Activated CD4-positive, alpha-beta memory T cell treated with anti-CD3 and anti-CD28 coated beads for 36 hours (primary cell): ENCODE results near the gene GRM7. TPM values are rescaled to one million over a fixed set of nuclear protein-coding genes. Genes with fewer than 3 reads are reported as not detected.

Experiments
- CTCF ChIA-PET: fragments of 350-600 bp; sonication (Branson Sonifier 250); formaldehyde crosslinking; loops from one replicate; lab custom pipeline; 2021; ENCODE audit warnings: antibody characterized with exemption, inconsistent platforms; lab: Charles Lee
- POLR2A ChIA-PET: fragments of 350-600 bp; sonication (Branson Sonifier 250); formaldehyde crosslinking; loops from one replicate; lab custom pipeline; 2021; ENCODE audit warnings: antibody characterized with exemption; lab: Charles Lee
- DNase-seq: peaks from one replicate; pipeline ENCODE4 v3.0.0-alpha.2; 2020
- H3K27ac Mint-ChIP-seq: one replicate; pipeline ENCODE4 v1.8.0; 2021; ENCODE audit warnings: mixed read lengths
- H3K27me3 Mint-ChIP-seq: one replicate; pipeline ENCODE4 v1.8.0; 2021; ENCODE audit warnings: mixed read lengths
- H3K36me3 Mint-ChIP-seq: one replicate; pipeline ENCODE4 v1.8.0; 2021; ENCODE audit warnings: mixed read lengths
- H3K4me1 Mint-ChIP-seq: one replicate; pipeline ENCODE4 v1.8.0; 2021; ENCODE audit warnings: low read depth, mixed read lengths
- H3K4me3 Mint-ChIP-seq: one replicate; pipeline ENCODE4 v1.8.0; 2021; ENCODE audit warnings: mild to moderate bottlenecking, mixed read lengths
- H3K9me3 Mint-ChIP-seq: one replicate; pipeline ENCODE4 v1.8.0; 2021; ENCODE audit warnings: mixed read lengths
- intact Hi-C: fragments of 100-400 bp; cut with micrococcal nuclease; formaldehyde crosslinking; loops from one replicate; pipeline ENCODE4 v1.15.1; 2023
- total RNA-seq, 2 experiments: library from RNA; stranded (reverse); gene quantifications; one replicate each; pipeline ENCODE4 v1.2.3, GENCODE V29; 2021

Gene GRM7
- total RNA-seq, 2 experiments from 2014 or later: not detected

DNA sequence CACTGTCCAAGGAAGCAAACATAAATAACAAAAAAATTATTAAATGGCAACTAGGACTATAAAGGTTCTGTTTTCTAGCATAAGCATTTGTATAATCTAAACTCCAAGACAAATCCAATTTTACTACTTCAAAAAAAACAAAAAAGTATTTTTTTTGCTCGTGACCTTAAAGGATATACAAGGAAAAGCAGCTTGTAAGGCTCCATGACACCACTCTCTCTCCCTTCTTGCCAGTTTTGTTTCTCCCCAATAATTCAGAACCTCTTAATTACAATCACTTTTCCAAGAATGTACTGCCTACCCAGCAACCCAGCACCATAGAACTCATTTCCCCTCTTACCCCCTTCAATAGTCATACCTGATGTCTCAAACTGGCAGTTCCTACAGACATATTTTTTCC lies 496.2 kb downstream of the GRM7 start:
- Mint-ChIP-seq H3K27me3 (no peaks in the 10 kb centered on the region), H3K36me3 (no peaks in the 10 kb centered on the region), H3K4me1 (no peaks in the 10 kb centered on the region), H3K9me3 (no peaks in the 10 kb centered on the region), H3K4me3 (no peak overlapping the region), H3K27ac (no peak overlapping the region)
- intact Hi-C loops: no loop called here
- DNase-seq: no peak
- CTCF ChIA-PET: no interaction called here
- POLR2A ChIA-PET: no interaction called here

DNA sequence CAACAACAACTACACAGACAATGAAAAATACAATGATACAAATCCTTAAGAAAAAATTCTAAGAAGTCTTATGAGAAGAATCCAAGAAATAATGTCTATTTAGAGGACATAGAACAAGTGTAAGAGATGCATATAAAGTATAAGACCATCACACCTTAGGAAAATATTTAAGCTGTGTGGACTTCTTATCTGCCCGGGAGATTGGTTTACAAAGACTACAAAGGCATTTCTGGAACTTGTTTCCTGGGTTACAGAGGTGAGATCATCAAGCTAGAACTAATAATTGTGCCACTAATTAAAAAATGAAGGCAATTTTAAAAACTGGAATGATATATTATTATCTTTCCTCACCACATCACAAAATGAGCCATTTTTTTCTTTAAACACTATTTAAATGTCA lies 507.1 kb downstream of the GRM7 start:
- H3K27ac Mint-ChIP-seq: no peak overlapping the region
- no peaks in the 10 kb centered on the region for H3K27me3 Mint-ChIP-seq
- no peaks in the 10 kb centered on the region for H3K9me3 Mint-ChIP-seq
- H3K4me3 Mint-ChIP-seq: no peak overlapping the region
- no peaks in the 10 kb centered on the region for H3K36me3 Mint-ChIP-seq
- no peak for DNase-seq
- POLR2A ChIA-PET: no interaction called here
- CTCF ChIA-PET: no interaction called here
- intact Hi-C loops: no loop called here
- no peaks in the 10 kb centered on the region for H3K4me1 Mint-ChIP-seq

DNA sequence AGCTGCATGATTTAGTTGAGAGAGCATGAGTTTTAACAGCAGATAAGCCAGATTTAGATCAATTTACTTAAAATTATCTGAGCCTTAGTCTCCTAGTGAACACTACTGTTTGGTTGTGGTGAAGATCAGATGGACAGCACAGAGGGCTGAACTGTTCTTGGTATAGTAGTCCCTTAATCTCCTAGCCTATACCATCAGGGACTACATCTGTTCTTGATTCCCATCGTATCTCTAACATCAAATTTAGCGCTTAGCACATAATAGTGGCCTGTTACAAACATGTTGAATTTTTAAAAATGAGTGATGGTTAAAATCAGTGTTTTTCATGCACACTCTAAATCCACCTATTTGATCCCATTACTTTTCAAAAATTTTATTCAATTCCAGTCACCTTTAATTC lies 507.7 kb downstream of the GRM7 start:
- Mint-ChIP-seq H3K36me3 (no peaks in the 10 kb centered on the region), H3K27ac (no peak overlapping the region), H3K27me3 (no peaks in the 10 kb centered on the region), H3K9me3 (no peaks in the 10 kb centered on the region), H3K4me1 (no peaks in the 10 kb centered on the region), H3K4me3 (no peak overlapping the region)
- ChIA-PET CTCF (no interaction called here), POLR2A (no interaction called here)
- DNase-seq: no peak
- intact Hi-C loops: no loop called here

DNA sequence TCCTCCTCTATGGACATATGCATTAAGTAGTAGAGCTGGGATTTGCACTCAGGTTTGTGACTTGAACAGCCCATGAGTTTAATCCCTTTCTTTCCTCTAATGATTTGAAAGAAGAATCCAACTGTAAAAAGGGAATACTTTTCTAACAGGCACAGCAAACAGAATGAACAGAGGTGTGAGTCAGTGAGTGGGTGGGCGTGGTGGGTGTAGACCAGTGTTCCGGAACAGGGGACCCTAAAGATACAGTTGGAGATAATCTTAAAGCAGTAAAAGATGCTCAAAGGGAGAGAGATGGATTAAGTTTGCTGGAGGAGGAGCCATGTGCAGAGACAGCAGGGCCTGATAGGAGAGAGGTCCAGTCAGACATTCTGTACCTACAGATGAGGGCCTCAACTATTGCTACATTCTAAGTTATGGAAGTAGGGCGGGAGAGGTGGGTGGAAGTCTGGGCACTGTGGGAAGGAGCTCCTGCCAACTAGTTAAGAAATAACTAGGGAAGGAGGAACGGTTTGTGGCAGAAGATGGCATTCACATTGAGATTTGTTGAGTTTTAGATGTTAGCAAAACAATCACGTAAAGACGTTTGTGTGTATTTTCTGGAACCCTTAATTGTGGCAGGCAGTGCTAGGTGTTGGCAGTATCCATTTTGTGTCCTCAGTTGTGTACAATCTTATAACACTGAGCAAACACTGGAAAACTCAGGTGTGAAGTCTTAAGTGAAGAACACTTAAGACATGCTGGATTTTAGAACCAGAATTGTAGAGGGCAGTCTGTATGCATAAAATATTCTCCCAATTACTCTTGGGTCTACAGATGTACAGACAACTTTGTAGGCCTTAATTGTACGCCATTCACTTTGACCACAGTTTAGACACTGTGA lies 511.0 kb downstream of the GRM7 start:
- no peaks in the 10 kb centered on the region for H3K36me3 Mint-ChIP-seq

DNA sequence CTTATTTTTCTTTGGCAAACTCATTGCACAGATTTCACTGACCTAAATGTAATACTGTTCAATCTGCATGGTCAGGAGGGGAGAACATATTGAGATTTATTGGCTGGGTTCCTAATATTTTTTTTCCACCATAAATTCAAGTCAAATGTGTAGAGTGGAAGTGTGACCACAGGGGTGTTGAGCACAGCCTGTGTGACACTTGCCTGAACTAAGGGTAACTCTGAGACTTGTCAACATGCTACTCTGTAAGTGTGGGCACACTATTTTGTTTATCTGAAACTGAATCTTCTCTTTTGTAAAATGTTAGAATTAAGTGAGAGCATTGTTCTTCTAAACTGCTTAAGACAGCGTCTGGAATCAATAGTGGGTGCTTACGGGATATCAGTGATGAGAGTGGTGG lies 516.2 kb downstream of the GRM7 start:
- Mint-ChIP-seq H3K4me3 (no peak overlapping the region), H3K27ac (no peak overlapping the region), H3K4me1 (no peaks in the 10 kb centered on the region), H3K9me3 (no peaks in the 10 kb centered on the region), H3K36me3 (no peaks in the 10 kb centered on the region), H3K27me3 (no peaks in the 10 kb centered on the region)
- intact Hi-C loops: no loop called here
- ChIA-PET POLR2A (no interaction called here), CTCF (no interaction called here)
- no peak for DNase-seq

More for the DNA sequence above, 511.0 kb downstream of the GRM7 start:
- no peak overlapping the region for H3K27ac Mint-ChIP-seq
- intact Hi-C loops: no loop called here
- H3K4me1 Mint-ChIP-seq: no peaks in the 10 kb centered on the region
- no peaks in the 10 kb centered on the region for H3K27me3 Mint-ChIP-seq
- DNase-seq: no peak
- no peaks in the 10 kb centered on the region for H3K9me3 Mint-ChIP-seq
- H3K4me3 Mint-ChIP-seq: no peak overlapping the region
- ChIA-PET POLR2A (no interaction called here), CTCF (no interaction called here)

DNA sequence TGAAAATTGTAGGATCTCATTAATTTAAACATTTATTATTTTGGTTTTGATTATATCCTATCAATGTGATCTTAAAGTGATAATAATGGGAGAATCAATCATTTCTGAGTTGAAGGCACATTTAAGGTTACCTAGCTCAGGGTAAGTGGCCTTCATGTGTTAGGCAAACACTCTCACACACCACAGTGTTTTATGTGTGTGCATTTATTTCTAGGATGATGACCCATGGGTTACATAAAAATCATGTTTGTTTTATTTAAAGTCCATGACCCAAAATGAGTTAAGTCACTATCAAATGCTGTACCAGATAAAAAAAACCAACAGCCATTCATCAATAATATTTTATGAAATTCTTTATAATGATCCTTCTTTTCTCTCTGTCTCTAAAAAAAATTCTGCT lies 520.8 kb downstream of the GRM7 start:
- no peaks in the 10 kb centered on the region for H3K27me3 Mint-ChIP-seq
- H3K4me1 Mint-ChIP-seq: no peaks in the 10 kb centered on the region
- ChIA-PET POLR2A (no interaction called here), CTCF (interaction anchor here (0.7 kb wide), 1 partner anchor 236 kb away, joined by 3 read pairs; no protein-coding TSS in a partner anchor)
- H3K27ac Mint-ChIP-seq: no peak overlapping the region
- H3K9me3 Mint-ChIP-seq: no peaks in the 10 kb centered on the region
- H3K36me3 Mint-ChIP-seq: no peaks in the 10 kb centered on the region
- H3K4me3 Mint-ChIP-seq: no peak overlapping the region
- no peak for DNase-seq
- intact Hi-C loops: no loop called here

DNA sequence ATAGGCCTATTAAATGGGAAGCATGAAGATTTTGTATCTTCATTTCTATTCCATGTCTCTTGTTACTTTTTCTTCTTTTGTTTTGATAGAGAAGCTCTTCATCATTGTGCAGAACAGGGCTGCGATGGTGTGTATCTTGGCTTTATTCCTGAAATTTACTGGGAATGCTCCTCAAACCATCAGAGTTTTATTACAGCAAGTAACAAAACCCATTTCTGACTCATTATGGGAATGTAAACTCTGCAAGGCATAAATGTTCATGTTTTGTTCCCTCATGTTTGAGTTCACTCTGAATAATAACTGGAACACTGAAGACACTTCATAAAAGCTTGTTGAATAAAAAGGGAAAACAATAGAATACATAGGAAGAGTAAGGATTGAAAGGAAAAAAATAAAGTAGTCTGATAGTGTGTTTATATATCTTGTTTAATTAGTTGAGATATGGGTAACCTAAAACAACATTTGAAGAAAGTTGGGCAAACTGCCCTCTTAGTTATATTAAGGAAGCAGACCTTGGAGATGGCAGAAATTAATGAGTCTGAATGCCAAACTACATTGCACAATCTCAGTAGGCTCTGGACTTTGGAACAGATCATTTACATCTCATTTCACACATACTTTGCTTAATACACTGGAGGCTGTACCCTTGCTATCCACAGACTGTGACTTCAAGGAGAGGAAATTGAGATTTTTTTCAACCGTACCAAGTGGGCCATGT lies 521.5 kb downstream of the GRM7 start:
- Mint-ChIP-seq H3K4me3 (no peak overlapping the region), H3K27me3 (no peaks in the 10 kb centered on the region), H3K36me3 (no peaks in the 10 kb centered on the region), H3K4me1 (no peaks in the 10 kb centered on the region), H3K9me3 (no peaks in the 10 kb centered on the region), H3K27ac (no peak overlapping the region)
- no peak for DNase-seq
- CTCF ChIA-PET: no interaction called here
- POLR2A ChIA-PET: no interaction called here
- intact Hi-C loops: no loop called here

DNA sequence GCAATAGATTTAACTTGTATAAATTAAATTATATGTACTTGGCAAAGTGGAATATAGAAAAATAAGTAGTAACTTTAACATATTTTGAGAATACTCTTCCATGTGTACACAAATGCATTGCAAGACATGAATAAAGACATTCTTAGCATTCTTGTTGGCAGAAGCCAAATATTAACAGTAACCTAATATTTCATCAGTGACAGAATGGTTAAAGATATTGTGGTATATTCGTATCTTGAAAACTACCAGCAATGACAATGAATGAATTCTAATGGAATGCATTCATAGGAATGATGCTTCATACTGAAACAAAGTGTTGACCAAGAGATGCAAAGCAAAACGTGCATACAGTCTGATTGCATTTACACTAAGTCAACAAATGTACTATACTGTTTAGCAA lies 524.7 kb downstream of the GRM7 start:
- no peaks in the 10 kb centered on the region for H3K27me3 Mint-ChIP-seq
- intact Hi-C loops: no loop called here
- ChIA-PET CTCF (no interaction called here), POLR2A (no interaction called here)
- H3K4me1 Mint-ChIP-seq: no peaks in the 10 kb centered on the region
- no peak overlapping the region for H3K27ac Mint-ChIP-seq
- DNase-seq: no peak
- no peaks in the 10 kb centered on the region for H3K36me3 Mint-ChIP-seq
- no peak overlapping the region for H3K4me3 Mint-ChIP-seq
- no peaks in the 10 kb centered on the region for H3K9me3 Mint-ChIP-seq

DNA sequence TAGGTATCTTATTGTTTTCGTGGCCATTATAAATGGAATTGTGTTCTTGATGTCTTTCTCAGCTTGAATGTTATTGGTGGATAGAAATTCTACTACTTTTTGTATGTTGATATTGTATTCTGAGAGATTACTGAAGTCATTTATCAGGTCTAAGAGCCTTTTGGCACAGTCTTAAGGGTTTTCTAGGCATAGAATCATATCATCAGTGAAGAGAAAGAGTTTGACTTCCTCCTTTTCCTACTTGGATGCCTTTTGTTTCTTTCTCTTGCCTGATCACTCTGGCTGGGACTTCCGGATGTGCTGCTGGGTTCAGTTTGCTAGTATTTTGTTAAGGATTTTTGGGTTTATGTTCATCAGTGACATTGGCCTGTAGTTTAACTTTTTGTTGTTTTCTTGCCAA lies 527.1 kb downstream of the GRM7 start:
- CTCF ChIA-PET: no interaction called here
- H3K27ac Mint-ChIP-seq: no peak overlapping the region
- no peak for DNase-seq
- H3K36me3 Mint-ChIP-seq: no peaks in the 10 kb centered on the region
- H3K4me3 Mint-ChIP-seq: no peak overlapping the region
- POLR2A ChIA-PET: no interaction called here
- H3K9me3 Mint-ChIP-seq: no peaks in the 10 kb centered on the region
- H3K4me1 Mint-ChIP-seq: no peaks in the 10 kb centered on the region
- no peaks in the 10 kb centered on the region for H3K27me3 Mint-ChIP-seq
- intact Hi-C loops: no loop called here

DNA sequence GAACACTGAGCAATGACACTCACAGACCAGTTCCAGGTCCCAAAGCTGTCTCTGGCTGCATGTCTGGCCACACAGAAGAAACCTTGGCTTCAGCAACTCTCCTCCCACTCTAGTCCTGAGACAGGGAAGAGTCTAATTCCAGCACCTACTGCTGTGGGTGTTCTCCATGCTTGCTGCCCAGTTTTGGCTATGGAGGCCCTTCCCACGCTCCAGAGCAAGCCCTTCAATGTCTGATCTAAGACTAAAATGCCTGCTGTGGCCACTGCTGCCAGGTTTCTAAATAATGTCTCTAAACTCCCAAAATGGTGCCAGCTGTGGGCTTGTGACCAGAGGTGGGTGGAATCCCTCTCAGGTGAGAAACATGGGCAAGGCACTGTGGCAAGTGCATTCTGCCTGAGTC lies 531.3 kb downstream of the GRM7 start:
- H3K36me3 Mint-ChIP-seq: no peaks in the 10 kb centered on the region
- intact Hi-C loops: no loop called here
- no peaks in the 10 kb centered on the region for H3K27me3 Mint-ChIP-seq
- H3K27ac Mint-ChIP-seq: no peak overlapping the region
- DNase-seq: no peak
- CTCF ChIA-PET: interaction anchor here (0.8 to 1.0 kb wide), 2 partner anchors 218 to 907 kb away, joined by 3 read pairs; no protein-coding TSS in a partner anchor
- H3K4me3 Mint-ChIP-seq: no peak overlapping the region
- H3K9me3 Mint-ChIP-seq: no peaks in the 10 kb centered on the region
- no peaks in the 10 kb centered on the region for H3K4me1 Mint-ChIP-seq
- POLR2A ChIA-PET: no interaction called here

DNA sequence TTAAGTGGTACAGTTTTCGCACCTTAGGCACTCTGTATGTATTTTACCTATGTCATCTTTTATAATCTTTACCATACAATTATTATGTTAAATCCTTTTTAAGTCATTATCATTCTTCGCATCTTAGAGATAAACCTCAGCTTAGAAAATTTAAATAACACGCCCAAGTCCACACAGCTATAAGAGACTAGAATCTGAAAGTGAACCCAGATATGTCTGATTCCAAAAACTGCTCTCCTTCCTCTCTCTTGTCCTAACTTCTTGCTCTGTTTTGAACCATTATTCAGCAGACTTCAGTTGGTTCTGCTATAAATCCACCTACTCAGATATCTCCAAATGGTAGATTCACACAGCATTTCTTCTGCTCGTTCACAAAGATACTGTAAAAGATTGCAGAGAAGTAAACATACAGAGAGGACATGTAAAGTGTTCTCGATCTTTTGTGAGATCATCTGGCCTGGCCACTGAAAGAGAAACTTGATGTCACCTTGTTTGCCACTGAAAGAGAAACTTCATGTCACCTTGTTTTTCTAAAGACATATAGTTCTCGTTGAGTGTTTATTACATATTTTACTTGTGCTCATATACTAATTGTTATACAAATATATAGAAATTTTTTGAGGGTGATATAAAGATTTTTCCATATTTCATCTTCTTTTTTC lies 533.2 kb downstream of the GRM7 start:
- no peak overlapping the region for H3K27ac Mint-ChIP-seq
- no peaks in the 10 kb centered on the region for H3K27me3 Mint-ChIP-seq
- intact Hi-C loops: no loop called here
- no peak overlapping the region for H3K4me3 Mint-ChIP-seq
- ChIA-PET POLR2A (no interaction called here), CTCF (no interaction called here)
- H3K36me3 Mint-ChIP-seq: no peaks in the 10 kb centered on the region
- H3K4me1 Mint-ChIP-seq: no peaks in the 10 kb centered on the region
- no peak for DNase-seq
- H3K9me3 Mint-ChIP-seq: no peaks in the 10 kb centered on the region

DNA sequence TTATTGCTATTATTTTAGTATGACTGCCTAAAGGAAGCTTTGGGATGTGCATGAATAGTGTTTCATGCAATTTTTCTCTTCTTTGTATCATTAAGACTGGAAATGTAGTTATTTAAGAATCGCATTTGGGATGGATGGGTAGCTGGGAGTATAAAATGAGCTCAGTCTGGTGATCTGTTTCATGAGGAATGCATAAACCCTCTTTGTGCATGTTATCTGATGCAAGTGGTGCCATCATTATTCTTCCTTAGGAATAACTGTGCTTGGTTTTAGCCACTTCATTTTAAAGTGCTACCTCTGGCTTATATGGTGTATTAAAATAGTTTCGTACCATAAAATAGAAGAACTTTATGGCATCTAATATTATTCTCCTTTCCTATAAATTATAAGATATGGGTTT lies 535.6 kb downstream of the GRM7 start:
- POLR2A ChIA-PET: no interaction called here
- intact Hi-C loops: no loop called here
- H3K4me1 Mint-ChIP-seq: no peaks in the 10 kb centered on the region
- DNase-seq: no peak
- H3K36me3 Mint-ChIP-seq: no peaks in the 10 kb centered on the region
- H3K27me3 Mint-ChIP-seq: no peaks in the 10 kb centered on the region
- CTCF ChIA-PET: no interaction called here
- H3K9me3 Mint-ChIP-seq: no peaks in the 10 kb centered on the region
- no peak overlapping the region for H3K27ac Mint-ChIP-seq
- H3K4me3 Mint-ChIP-seq: no peak overlapping the region
